Kidney (tissue), 14 donors: ENCODE data around the gene PRR9. TPM values are rescaled to one million over a fixed set of nuclear protein-coding genes. Genes with fewer than 3 reads are reported as not detected.

Source experiments
- DNase-seq, 5 donors: peaks; one replicate each; pipeline ENCODE4 v3.0.0-alpha.2; 2013 to 2020
- FAIRE-seq: peaks from 2 replicates; lab custom pipeline; 2012; peaks lifted over from hg19 to GRCh38; lab: Jason Lieb, UNC
- H3K27ac ChIP-seq, 2 donors: one replicate each; pipeline ENCODE4 v1.7.0; 2013; ENCODE audit warnings: low read depth in 2 of 2, low read length in 2 of 2, inconsistent platforms in 1 of 2
- H3K27me3 ChIP-seq: one replicate; pipeline ENCODE4 v1.7.1; 2013; ENCODE audit warnings: low read length, inconsistent platforms; ENCODE audit not compliant: control insufficient read depth, insufficient read depth
- H3K36me3 ChIP-seq, 3 donors: one replicate each; pipeline versions ENCODE4 v1.7.0 to v1.7.1; 2013; ENCODE audit warnings: low read length in 3 of 3, control low read depth in 1 of 3, inconsistent platforms in 1 of 3; ENCODE audit not compliant: insufficient read depth in 3 of 3, control insufficient read depth in 2 of 3
- H3K4me1 ChIP-seq, 3 donors: one replicate each; pipeline versions ENCODE4 v1.7.0 to v1.7.1; 2013; ENCODE audit warnings: low read length in 3 of 3, inconsistent platforms in 1 of 3, low read depth in 1 of 3; ENCODE audit not compliant: control insufficient read depth in 2 of 3, insufficient read depth in 2 of 3
- H3K4me3 ChIP-seq, 3 donors: one replicate each; pipeline versions ENCODE4 v1.7.0 to v1.8.1; 2013; ENCODE audit warnings: low read length in 3 of 3, control low read depth in 1 of 3, inconsistent platforms in 1 of 3
- H3K9ac ChIP-seq, 3 donors: one replicate each; pipeline versions ENCODE4 v1.7.0 to v1.7.1; 2013; ENCODE audit warnings: low read length in 3 of 3, control low read depth in 1 of 3, inconsistent platforms in 1 of 3
- H3K9me3 ChIP-seq, 3 donors: one replicate each; pipeline versions ENCODE4 v1.7.0 to v1.7.1; 2013; ENCODE audit warnings: low read length in 3 of 3, control low read depth in 1 of 3, inconsistent platforms in 1 of 3; ENCODE audit not compliant: control insufficient read depth in 2 of 3, insufficient read depth in 1 of 3
- CTCF ChIP-seq: IDR thresholded peaks from 3 replicates; pipeline ENCODE4 v1.5.1; 2012; ENCODE audit warnings: mild to moderate bottlenecking, moderate library complexity, borderline replicate concordance; ENCODE audit not compliant: insufficient read depth; ENCODE audit errors: extremely low read depth
- intact Hi-C: fragments of 100-400 bp; cut with DNase I; formaldehyde crosslinking; loops from one replicate; pipeline ENCODE4 v1.11.1; 2022
- polyA plus RNA-seq: library from polyadenylated mRNA; stranded (reverse); fragments of 350-450 nt; fragmentation: Illumina TruSeq; extraction: RNeasy Lipid Tissue Mini Kit (QIAGEN cat#74804); gene quantifications from one replicate; pipeline ENCODE4 v1.2.3, GENCODE V29; 2014; ENCODE audit warnings: low read depth, low replicate concordance; ENCODE audit not compliant: insufficient read depth
- total RNA-seq: library from RNA; stranded (reverse); fragmentation: NEBNext Ultra II Directional; extraction: Animal tissue kit (Norgen Biotek cat#: 25700); gene quantifications from one replicate; pipeline ENCODE4 v1.2.1, GENCODE V29; 2021
- donor health status: control.
- donor health status: control.
- donor health status: control.
- donor health status: control.
- donor health status: control.
- donor health status: DM: yes; HTN: yes; CAD: no.
- donor health status: Normal renal cell carcinoma (clear cell type).

The PRR9 gene
- total and polyA plus RNA-seq, 2 donors from 2014 or later: not detected

GRCh38 chr1:153245466-153245865 is 28.1 kb downstream of the PRR9 start:
- Histone ChIP-seq H3K4me3 (no peak overlapping the region), H3K4me1 (no peaks in the 10 kb centered on the region), H3K27me3 (peaks cover 1% of the 10 kb centered on the region), H3K9me3 (no peaks in the 10 kb centered on the region), H3K27ac (no peak overlapping the region), H3K9ac (no peak overlapping the region), H3K36me3 (no peaks in the 10 kb centered on the region)
- FAIRE-seq (no peak), DNase-seq (no peak)
- intact Hi-C loops: no loop called here
- TF ChIP-seq CTCF: no peak

- H3K27ac ChIP-seq: no peak overlapping the region
- no peak overlapping the region for H3K4me3 ChIP-seq
- no peaks in the 10 kb centered on the region for H3K4me1 ChIP-seq
- no peak for DNase-seq
- intact Hi-C loops: no loop called here
- no peaks in the 10 kb centered on the region for H3K9me3 ChIP-seq
- no peak overlapping the region for H3K9ac ChIP-seq
- no peak for FAIRE-seq
- no peaks in the 10 kb centered on the region for H3K36me3 ChIP-seq
- H3K27me3 ChIP-seq: peaks cover 4% of the 10 kb centered on the region
- no peak for TF ChIP-seq CTCF
These were observed 28.6 kb downstream of the PRR9 start for GRCh38 chr1:153246018-153246417.

GRCh38 chr1:153246825-153247224 is 29.4 kb downstream of the PRR9 start:
- Histone ChIP-seq H3K36me3 (no peaks in the 10 kb centered on the region), H3K4me1 (no peaks in the 10 kb centered on the region), H3K4me3 (no peak overlapping the region), H3K27ac (no peak overlapping the region), H3K9ac (no peak overlapping the region), H3K9me3 (no peaks in the 10 kb centered on the region), H3K27me3 (peaks cover 4% of the 10 kb centered on the region)
- DNase-seq: no peak
- no peak for FAIRE-seq
- no peak for TF ChIP-seq CTCF
- intact Hi-C loops: no loop called here
